Measurements from ENCODE around the gene EFR3B. TPM values are rescaled to one million over a fixed set of nuclear protein-coding genes. Genes with fewer than 3 reads are reported as not detected.

EFR3B gene
- total and polyA plus RNA-seq, 10 of the 15 experiments (the other 5 are each of a cell fraction or from before 2014, with no cell fraction given) = 0.12 to 3.9 (median 1.8) TPM

DNA sequence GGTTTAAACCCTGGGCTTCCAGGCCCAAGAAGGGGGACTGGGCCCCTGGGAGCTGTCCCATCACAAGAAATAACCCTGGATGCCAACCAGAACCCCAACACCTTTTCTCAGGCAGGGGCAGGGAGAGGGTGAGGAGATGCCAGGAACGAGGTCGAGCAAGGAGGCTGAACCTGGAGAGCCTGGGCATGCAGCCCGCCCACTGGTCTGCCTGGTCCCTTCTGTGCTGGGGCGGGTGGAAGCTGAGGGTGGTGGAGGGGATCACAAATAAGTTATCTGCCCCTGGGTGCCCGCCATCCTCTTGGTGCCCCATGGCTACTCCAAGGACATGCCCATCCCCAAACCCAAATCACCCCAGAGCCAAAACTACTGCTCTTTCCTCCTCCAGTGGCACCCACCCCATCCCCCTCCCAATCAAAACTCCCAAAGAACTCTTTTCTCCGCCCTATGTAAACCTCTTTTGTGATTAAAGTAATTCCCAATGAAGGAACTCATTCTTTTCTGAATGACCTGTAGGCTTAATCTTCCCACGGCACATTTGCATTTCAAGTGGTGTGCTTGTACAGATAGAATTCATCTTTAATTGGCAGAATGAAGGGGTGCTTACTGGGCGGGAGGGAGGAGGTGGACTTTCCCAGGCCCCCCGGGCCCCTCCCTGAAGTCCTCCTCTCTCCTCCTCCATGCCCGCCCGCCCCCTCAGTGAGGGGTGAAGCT is 47.9 kb downstream of the EFR3B start:
- Histone ChIP-seq H3K36me3 (ENCODE audit: control insufficient read depth in 2 of 2, insufficient read depth in 2 of 2, low read length in 1 of 2) (no peaks in the 10 kb centered on the region), H2AFZ (ENCODE audit: control insufficient read depth, low read depth, low read length) (no peak overlapping the region), H3K27me3 (replicated peaks in 1 of 2; ENCODE audit: control insufficient read depth in 2 of 2, insufficient read depth in 2 of 2, low read length in 1 of 2) (no peaks in the 10 kb centered on the region; a peak in 1 of 4 replicates), H4K20me1 (ENCODE audit: control insufficient read depth, insufficient read depth) (no peaks in the 10 kb centered on the region), H3K9ac (ENCODE audit: control insufficient read depth, insufficient read depth, low read length) (no peak overlapping the region), H3K4me1 (ENCODE audit: control insufficient read depth, insufficient read depth, low read length) (no peaks in the 10 kb centered on the region), H3K79me2 (ENCODE audit: control insufficient read depth, insufficient read depth, low read length) (no peaks in the 10 kb centered on the region), H3K27ac (ENCODE audit: control insufficient read depth, insufficient read depth) (no peak overlapping the region), H3K4me2 (ENCODE audit: control insufficient read depth, insufficient read depth) (no peak overlapping the region), H3K9me3 (replicated peaks; ENCODE audit: control insufficient read depth, insufficient read depth, low read length) (no peaks in the 10 kb centered on the region), H3K4me3 (no peak overlapping the region)
- ChIA-PET SMC1A (ENCODE audit: uncharacterized antibody, unreplicated experiment) (no interaction called here), CTCF (no interaction called here), POLR2A (no interaction called here), RAD21 (ENCODE audit: unreplicated experiment) (no interaction called here)
- ATAC-seq = no peak
- WGBS (ENCODE audit: insufficient coverage, insufficient replicate concordance, low lambda C conversion rate, missing lambda C conversion rate) = 53% methylated on average over 9 of the region's 11 CpGs
- in situ Hi-C loops (cut with MboI) (no loop called here), intact Hi-C loops (cut with micrococcal nuclease; ENCODE audit: unreplicated experiment) (no loop called here)
- TF ChIP-seq CHD4 (IDR thresholded peaks at IDR 0.05) (no peak), YY1 (IDR thresholded peaks at IDR 0.05; ENCODE audit: low read depth, low read length) (no peak), ZBED1 (IDR thresholded peaks at IDR 0.05; ENCODE audit: borderline replicate concordance) (no peak), NFYA (IDR thresholded peaks at IDR 0.05; ENCODE audit: borderline replicate concordance, low read depth, low read length) (no peak), SIX5 (IDR thresholded peaks at IDR 0.05; ENCODE audit: low read depth, low read length, severe bottlenecking) (no peak), POLR2AphosphoS2 (IDR thresholded peaks at IDR 0.05; ENCODE audit: low read depth, low read length) (no peak), HDAC6 (IDR thresholded peaks at IDR 0.05; ENCODE audit: unreplicated experiment) (no peak), BMI1 (IDR thresholded peaks at IDR 0.05; ENCODE audit: borderline replicate concordance) (no peak), ZNF217 (IDR thresholded peaks at IDR 0.05) (no peak), FOXM1 (IDR thresholded peaks at IDR 0.05; ENCODE audit: low read depth, low read length) (no peak), NR2F1 (conservative IDR thresholded peaks at IDR 0.05) (no peak), MXI1 (IDR thresholded peaks at IDR 0.05; ENCODE audit: low read depth, low read length) (no peak)
- TF ChIP-seq, protein P1, sequence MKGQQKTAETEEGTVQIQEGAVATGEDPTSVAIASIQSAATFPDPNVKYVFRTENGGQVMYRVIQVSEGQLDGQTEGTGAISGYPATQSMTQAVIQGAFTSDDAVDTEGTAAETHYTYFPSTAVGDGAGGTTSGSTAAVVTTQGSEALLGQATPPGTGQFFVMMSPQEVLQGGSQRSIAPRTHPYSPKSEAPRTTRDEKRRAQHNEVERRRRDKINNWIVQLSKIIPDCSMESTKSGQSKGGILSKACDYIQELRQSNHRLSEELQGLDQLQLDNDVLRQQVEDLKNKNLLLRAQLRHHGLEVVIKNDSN (IDR thresholded peaks at IDR 0.05; ENCODE audit: borderline replicate concordance, extremely low read length, insufficient read depth, low read depth, low read length) = no peak
- TF ChIP-seq, protein P2, sequence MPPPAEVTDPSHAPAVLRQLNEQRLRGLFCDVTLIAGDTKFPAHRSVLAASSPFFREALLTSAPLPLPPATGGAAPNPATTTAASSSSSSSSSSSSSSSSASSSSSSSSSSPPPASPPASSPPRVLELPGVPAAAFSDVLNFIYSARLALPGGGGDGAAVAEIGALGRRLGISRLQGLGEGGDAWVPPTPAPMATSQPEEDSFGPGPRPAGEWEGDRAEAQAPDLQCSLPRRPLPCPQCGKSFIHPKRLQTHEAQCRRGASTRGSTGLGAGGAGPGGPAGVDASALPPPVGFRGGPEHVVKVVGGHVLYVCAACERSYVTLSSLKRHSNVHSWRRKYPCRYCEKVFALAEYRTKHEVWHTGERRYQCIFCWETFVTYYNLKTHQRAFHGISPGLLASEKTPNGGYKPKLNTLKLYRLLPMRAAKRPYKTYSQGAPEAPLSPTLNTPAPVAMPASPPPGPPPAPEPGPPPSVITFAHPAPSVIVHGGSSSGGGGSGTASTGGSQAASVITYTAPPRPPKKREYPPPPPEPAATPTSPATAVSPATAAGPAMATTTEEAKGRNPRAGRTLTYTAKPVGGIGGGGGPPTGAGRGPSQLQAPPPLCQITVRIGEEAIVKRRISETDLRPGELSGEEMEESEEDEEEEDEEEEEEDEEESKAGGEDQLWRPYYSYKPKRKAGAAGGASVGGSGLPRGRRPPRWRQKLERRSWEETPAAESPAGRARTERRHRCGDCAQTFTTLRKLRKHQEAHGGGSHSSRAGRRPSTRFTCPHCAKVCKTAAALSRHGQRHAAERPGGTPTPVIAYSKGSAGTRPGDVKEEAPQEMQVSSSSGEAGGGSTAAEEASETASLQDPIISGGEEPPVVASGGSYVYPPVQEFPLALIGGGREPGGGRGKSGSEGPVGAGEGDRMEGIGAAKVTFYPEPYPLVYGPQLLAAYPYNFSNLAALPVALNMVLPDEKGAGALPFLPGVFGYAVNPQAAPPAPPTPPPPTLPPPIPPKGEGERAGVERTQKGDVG (CRISPR knock-in tag; IDR thresholded peaks at IDR 0.05) = no peak
- TF ChIP-seq, protein P3, sequence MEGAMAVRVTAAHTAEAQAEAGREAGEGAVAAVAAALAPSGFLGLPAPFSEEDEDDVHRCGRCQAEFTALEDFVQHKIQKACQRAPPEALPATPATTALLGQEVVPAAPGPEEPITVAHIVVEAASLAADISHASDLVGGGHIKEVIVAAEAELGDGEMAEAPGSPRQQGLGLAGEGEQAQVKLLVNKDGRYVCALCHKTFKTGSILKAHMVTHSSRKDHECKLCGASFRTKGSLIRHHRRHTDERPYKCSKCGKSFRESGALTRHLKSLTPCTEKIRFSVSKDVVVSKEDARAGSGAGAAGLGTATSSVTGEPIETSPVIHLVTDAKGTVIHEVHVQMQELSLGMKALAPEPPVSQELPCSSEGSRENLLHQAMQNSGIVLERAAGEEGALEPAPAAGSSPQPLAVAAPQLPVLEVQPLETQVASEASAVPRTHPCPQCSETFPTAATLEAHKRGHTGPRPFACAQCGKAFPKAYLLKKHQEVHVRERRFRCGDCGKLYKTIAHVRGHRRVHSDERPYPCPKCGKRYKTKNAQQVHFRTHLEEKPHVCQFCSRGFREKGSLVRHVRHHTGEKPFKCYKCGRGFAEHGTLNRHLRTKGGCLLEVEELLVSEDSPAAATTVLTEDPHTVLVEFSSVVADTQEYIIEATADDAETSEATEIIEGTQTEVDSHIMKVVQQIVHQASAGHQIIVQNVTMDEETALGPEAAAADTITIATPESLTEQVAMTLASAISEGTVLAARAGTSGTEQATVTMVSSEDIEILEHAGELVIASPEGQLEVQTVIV (IDR thresholded peaks at IDR 0.05; ENCODE audit: borderline replicate concordance, partially characterized antibody) = no peak
- FAIRE-seq = no peak
- DNase-seq (ENCODE audit: low read depth, low spot score) = no peak
- no TSS peak for BruUV-seq (replicated peaks)
